Measurements from ENCODE around the gene MTR. TPM values are rescaled to one million over a fixed set of nuclear protein-coding genes. Genes with fewer than 3 reads are reported as not detected.

MTR gene
- total RNA-seq, 1 experiment from 2014 or later, result 27.5 TPM

GRCh38 chr1:236858165-236858564 lies 63.1 kb downstream of the MTR start:
- Mint-ChIP-seq H3K27me3 (ENCODE audit: low read depth) (no peaks in the 10 kb centered on the region), H3K4me3 (no peak overlapping the region), H3K36me3 (peaks cover 57% of the 10 kb centered on the region), H3K9me3 (no peaks in the 10 kb centered on the region), H3K27ac (no peak overlapping the region), H3K4me1 (no peaks in the 10 kb centered on the region)
- no peak for DNase-seq (ENCODE audit: low spot score)
- no peak for ATAC-seq
- no peak for TF ChIP-seq TCF7 (CRISPR knock-in tag; IDR thresholded peaks at IDR 0.05; ENCODE audit: low read depth)
- TF ChIP-seq E2F4 (CRISPR knock-in tag; IDR thresholded peaks at IDR 0.05; ENCODE audit: borderline replicate concordance, low read depth), result no peak
- no peak for TF ChIP-seq JUN (CRISPR knock-in tag; IDR thresholded peaks at IDR 0.05)
- TF ChIP-seq RORB (CRISPR knock-in tag; IDR thresholded peaks at IDR 0.05), result no peak
- no peak for TF ChIP-seq ELF4 (CRISPR knock-in tag; IDR thresholded peaks at IDR 0.05; ENCODE audit: low read depth)
- TF ChIP-seq SMAD4 (CRISPR knock-in tag; IDR thresholded peaks at IDR 0.05), result no peak
- TF ChIP-seq CTCF (IDR thresholded peaks at IDR 0.05), result no peak
- no peak for TF ChIP-seq ATF6 (CRISPR knock-in tag; IDR thresholded peaks at IDR 0.05)
- TF ChIP-seq SP1 (CRISPR knock-in tag; conservative IDR thresholded peaks at IDR 0.05), result no peak
- TF ChIP-seq ZNF512 (CRISPR knock-in tag; IDR thresholded peaks at IDR 0.05; ENCODE audit: borderline replicate concordance), result no peak
- POLR2A ChIA-PET, result no interaction called here
- CTCF ChIA-PET, result no interaction called here

- Mint-ChIP-seq H3K36me3 (peaks cover 55% of the 10 kb centered on the region), H3K27me3 (ENCODE audit: low read depth) (no peaks in the 10 kb centered on the region), H3K27ac (no peak overlapping the region), H3K9me3 (no peaks in the 10 kb centered on the region), H3K4me3 (no peak overlapping the region), H3K4me1 (no peaks in the 10 kb centered on the region)
- no peak for DNase-seq (ENCODE audit: low spot score)
- no peak for TF ChIP-seq AFF4 (CRISPR knock-in tag; IDR thresholded peaks at IDR 0.05; ENCODE audit: borderline replicate concordance)
- TF ChIP-seq NFATC4 (CRISPR knock-in tag; IDR thresholded peaks at IDR 0.05), result no peak
- no peak for TF ChIP-seq STAT6 (CRISPR knock-in tag; conservative IDR thresholded peaks at IDR 0.05; ENCODE audit: low read depth)
- no peak for TF ChIP-seq ETV6 (CRISPR knock-in tag; IDR thresholded peaks at IDR 0.05)
- no peak for ATAC-seq
- ChIA-PET POLR2A (no interaction called here), CTCF (interaction anchor here (0.6 kb wide), 1 partner anchor 1239 kb away, joined by 3 read pairs; no protein-coding TSS in a partner anchor)
Measured at GRCh38 chr1:236860101-236860500, 65.0 kb downstream of the MTR start.

Data from WTC11 (cell line).